Mononuclear cell (primary cell): ENCODE results near the gene TBL1Y. TPM values are rescaled to one million over a fixed set of nuclear protein-coding genes. Genes with fewer than 3 reads are reported as not detected.
"Not testable (repeated sequence)": the region's sequence is repeated elsewhere in the genome, so short reads cannot be mapped to it uniquely, and the experiment has no call there.

Experiments used
- H3K27me3 ChIP-seq: 2 replicates; pipeline ENCODE4 v1.6.0; 2011; ENCODE audit warnings: low read length, control low read depth; ENCODE audit not compliant: insufficient read depth
- H3K4me1 ChIP-seq: 2 replicates; pipeline ENCODE4 v1.5.1; 2011; ENCODE audit warnings: mild to moderate bottlenecking, low read length, control low read depth; ENCODE audit not compliant: insufficient read depth
- H3K4me3 ChIP-seq: 2 replicates; pipeline ENCODE4 v1.5.1; 2011; ENCODE audit warnings: mild to moderate bottlenecking, low read length, moderate library complexity
- H3K9me3 ChIP-seq: 2 replicates; pipeline ENCODE4 v1.5.1; 2011; ENCODE audit warnings: low read depth, mild to moderate bottlenecking, control low read depth, low read length
- total RNA-seq: library from RNA; depleted of rRNA; stranded (reverse); fragments of >200 nt; gene quantifications from one replicate; pipeline ENCODE4 v1.2.3, GENCODE V29; 2012

TBL1Y gene
- total RNA-seq, 1 donor, result not detected

- no peaks in the 10 kb centered on the region for H3K9me3 ChIP-seq
- H3K27me3 ChIP-seq, result no peaks in the 10 kb centered on the region
- H3K4me1 ChIP-seq, result no peaks in the 10 kb centered on the region
- no peak overlapping the region for H3K4me3 ChIP-seq
Observed at GRCh38 chrY:6999905-7000304, 89.4 kb downstream of the TBL1Y start.

DNA sequence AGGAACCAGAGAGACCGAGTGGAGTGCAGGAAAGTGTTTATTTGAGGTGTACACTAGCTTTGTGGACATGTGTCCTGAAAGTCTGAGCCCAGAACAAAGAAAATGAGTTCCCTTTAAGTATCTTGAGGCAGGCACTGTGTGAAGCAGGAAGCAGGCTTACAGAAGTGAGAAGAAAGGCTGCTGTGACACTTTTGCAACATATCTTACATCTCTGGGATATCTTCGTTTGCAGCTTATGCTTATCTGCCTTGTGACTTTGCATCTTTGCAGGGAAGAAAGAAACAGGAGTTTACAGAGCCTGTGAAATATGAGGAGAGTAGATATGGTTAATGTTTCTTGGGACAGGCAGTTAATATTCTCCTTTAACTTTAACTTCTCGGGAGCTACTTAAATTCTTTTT lies 92.1 kb downstream of the TBL1Y start:
- Histone ChIP-seq H3K9me3 (no peaks in the 10 kb centered on the region), H3K27me3 (no peaks in the 10 kb centered on the region), H3K4me3 (no peak overlapping the region), H3K4me1 (no peaks in the 10 kb centered on the region)

- Histone ChIP-seq H3K27me3 (no peaks in the 10 kb centered on the region), H3K4me1 (no peaks in the 10 kb centered on the region), H3K9me3 (no peaks in the 10 kb centered on the region), H3K4me3 (no peak overlapping the region)
Observed at GRCh38 chrY:7007911-7008310, 97.4 kb downstream of the TBL1Y start.

DNA sequence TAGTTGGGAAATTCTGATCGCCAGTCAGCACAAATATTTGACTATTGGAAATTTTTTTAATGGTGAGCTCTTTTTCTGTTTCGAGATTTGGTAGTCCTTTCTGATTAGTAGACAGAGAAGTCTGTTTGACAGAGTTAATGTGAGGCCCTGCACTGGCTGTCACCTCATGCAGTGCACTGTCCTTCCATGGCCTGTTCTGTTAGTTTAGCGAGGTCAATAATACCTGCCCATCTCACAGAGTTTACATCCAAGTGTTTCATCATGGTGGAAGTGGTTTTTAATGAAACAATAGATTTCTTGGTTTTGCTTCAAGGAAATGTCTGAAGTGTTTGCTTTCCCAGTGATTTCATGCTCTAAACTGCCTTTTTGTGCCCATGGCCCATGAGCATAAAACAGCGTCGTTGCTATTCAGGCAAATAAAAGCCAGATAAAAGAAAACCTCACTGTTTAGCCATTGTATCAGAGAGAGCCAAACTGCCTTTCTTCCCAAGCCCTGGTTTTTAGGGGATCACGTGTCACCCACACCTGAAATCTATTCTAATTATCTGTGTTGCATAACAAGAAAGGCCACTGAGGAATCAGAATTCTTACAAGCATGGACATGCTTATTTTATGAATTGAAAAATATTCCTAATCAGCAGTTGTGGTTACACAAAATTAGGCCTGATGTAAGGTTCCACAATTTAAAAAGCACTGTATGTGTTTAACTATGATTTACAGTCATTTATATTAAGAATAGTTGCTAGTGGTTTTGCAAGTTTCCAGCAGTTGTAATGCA lies 98.3 kb downstream of the TBL1Y start:
- Histone ChIP-seq H3K9me3 (no peaks in the 10 kb centered on the region), H3K4me3 (no peak overlapping the region), H3K4me1 (no peaks in the 10 kb centered on the region), H3K27me3 (no peaks in the 10 kb centered on the region)

DNA sequence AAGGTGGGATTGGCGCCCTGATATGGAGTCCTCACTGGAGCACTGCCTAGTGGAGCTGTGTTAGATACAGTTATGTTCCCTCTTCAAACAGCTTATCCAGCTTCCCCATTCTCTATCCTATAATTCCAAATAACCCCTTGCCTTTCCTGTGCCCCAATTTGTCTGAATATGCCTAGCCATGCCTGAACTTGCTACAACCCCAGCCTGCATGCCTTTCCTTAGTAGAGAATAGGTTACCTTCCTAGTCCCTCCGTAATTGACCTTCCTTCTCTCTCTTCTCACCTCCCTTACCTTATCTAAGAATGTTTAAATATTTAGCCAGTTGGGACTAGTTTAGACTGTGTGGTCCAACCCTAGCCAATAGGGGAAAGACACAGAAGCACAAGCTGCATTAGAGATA lies 102.6 kb downstream of the TBL1Y start:
- no peaks in the 10 kb centered on the region for H3K4me1 ChIP-seq
- H3K9me3 ChIP-seq, result no peaks in the 10 kb centered on the region
- H3K27me3 ChIP-seq, result no peaks in the 10 kb centered on the region
- no peak overlapping the region for H3K4me3 ChIP-seq

- Histone ChIP-seq H3K4me1 (no peaks in the 10 kb centered on the region), H3K27me3 (no peaks in the 10 kb centered on the region), H3K9me3 (no peaks in the 10 kb centered on the region), H3K4me3 (no peak overlapping the region)
Observed at GRCh38 chrY:7016521-7016920, 106.0 kb downstream of the TBL1Y start.

DNA sequence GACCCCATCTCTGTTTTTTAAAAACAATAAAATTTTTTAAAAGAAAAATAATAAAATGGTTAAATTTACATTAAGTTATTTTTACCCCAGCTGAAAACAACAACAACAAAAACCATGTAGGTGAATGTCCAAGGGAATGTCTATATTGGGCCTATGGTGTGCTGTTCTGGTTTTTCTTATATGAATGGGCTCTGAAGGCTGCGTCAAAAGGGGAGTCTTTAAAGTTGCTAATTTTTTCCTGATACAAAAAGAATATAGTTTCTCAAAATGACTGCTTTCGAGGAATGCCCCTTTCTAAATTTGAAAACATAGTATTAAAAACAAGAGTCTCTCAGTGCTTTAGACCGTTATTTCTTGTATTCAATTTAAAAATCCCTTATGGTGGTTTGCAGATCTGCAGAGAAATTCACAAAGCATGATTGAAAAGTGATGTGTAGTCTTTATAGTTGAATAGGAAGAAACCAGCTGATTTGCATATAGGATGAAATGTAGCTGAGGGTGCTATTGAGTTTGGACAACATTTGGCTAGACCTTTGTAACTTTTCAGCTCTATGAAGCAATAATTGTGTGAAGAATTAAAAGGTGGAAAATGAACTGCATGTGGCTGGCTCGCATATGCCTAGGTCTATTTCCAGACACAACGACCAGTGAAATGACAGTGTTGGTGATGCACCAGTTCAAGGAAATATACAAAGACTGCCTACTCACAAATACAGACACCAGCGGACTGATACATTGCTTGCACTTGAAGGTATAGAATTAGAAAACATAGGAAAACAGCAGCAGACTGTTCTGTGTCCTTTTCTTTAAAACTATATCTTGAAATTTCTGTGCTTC lies 107.0 kb downstream of the TBL1Y start:
- Histone ChIP-seq H3K9me3 (no peaks in the 10 kb centered on the region), H3K27me3 (no peaks in the 10 kb centered on the region), H3K4me3 (no peak overlapping the region), H3K4me1 (no peaks in the 10 kb centered on the region)

- no peaks in the 10 kb centered on the region for H3K9me3 ChIP-seq
- H3K4me3 ChIP-seq, result no peak overlapping the region
- no peaks in the 10 kb centered on the region for H3K4me1 ChIP-seq
- no peaks in the 10 kb centered on the region for H3K27me3 ChIP-seq
Observed at GRCh38 chrY:7039037-7039436, 128.5 kb downstream of the TBL1Y start.

GRCh38 chrY:7040662-7041061 lies 130.2 kb downstream of the TBL1Y start:
- H3K4me3 ChIP-seq, result no peak overlapping the region
- H3K27me3 ChIP-seq, result no peaks in the 10 kb centered on the region
- H3K9me3 ChIP-seq, result no peaks in the 10 kb centered on the region
- H3K4me1 ChIP-seq, result no peaks in the 10 kb centered on the region

GRCh38 chrY:7041983-7042382 lies 131.5 kb downstream of the TBL1Y start:
- no peak overlapping the region for H3K4me3 ChIP-seq
- H3K9me3 ChIP-seq, result no peaks in the 10 kb centered on the region
- H3K4me1 ChIP-seq, result no peaks in the 10 kb centered on the region
- no peaks in the 10 kb centered on the region for H3K27me3 ChIP-seq

DNA sequence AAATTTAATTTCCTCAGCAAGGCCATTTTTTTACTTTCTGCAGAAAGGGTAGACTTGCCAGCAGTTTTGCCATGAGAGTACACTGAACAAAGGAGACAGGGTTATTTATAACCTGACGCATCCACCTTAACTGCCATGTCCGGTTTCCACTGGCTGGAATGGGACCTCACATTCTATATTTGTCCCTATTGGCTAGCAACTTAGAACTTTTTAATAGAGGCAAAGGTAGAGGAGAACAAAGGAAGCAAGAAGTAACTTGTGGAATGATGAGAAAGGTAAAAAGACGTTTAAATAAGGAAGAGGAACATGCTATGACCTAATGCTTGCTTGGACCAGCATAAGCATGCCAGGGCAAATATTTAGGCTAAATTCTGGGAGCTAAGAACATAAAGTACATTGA lies 142.0 kb downstream of the TBL1Y start:
- H3K4me3 ChIP-seq, H3K4me1 ChIP-seq, H3K9me3 ChIP-seq, H3K27me3 ChIP-seq: not testable (repeated sequence)

GRCh38 chrY:7056886-7057285 lies 146.4 kb downstream of the TBL1Y start:
- no peak overlapping the region for H3K4me3 ChIP-seq
- no peaks in the 10 kb centered on the region for H3K27me3 ChIP-seq

GRCh38 chrY:7078725-7079124 lies 168.2 kb downstream of the TBL1Y start:
- no peak overlapping the region for H3K4me3 ChIP-seq
- no peaks in the 10 kb centered on the region for H3K9me3 ChIP-seq
- H3K27me3 ChIP-seq, result no peaks in the 10 kb centered on the region
- no peaks in the 10 kb centered on the region for H3K4me1 ChIP-seq

More at GRCh38 chrY:7056886-7057285, 146.4 kb downstream of the TBL1Y start:
- no peaks in the 10 kb centered on the region for H3K9me3 ChIP-seq
- H3K4me1 ChIP-seq, result no peaks in the 10 kb centered on the region

GRCh38 chrY:7080548-7080947 lies 170.1 kb downstream of the TBL1Y start:
- not testable (repeated sequence) for H3K9me3 ChIP-seq, H3K27me3 ChIP-seq

GRCh38 chrY:7085606-7086005 lies 175.1 kb downstream of the TBL1Y start:
- Histone ChIP-seq H3K4me1 (no peaks in the 10 kb centered on the region), H3K9me3 (no peaks in the 10 kb centered on the region), H3K27me3 (no peaks in the 10 kb centered on the region), H3K4me3 (no peak overlapping the region)

More at GRCh38 chrY:7080548-7080947, 170.1 kb downstream of the TBL1Y start:
- not testable (repeated sequence) for H3K4me3 ChIP-seq, H3K4me1 ChIP-seq
